K562 (cell line): ENCODE data around the gene PCSK6. TPM values are rescaled to one million over a fixed set of nuclear protein-coding genes. Genes with fewer than 3 reads are reported as not detected.

ENCODE experiments used
- ATF2 ChIP-seq: sonication (generic); formaldehyde crosslinking; IDR thresholded peaks from 2 replicates; pipeline ENCODE4 v1.8.1; 2022; ENCODE audit warnings: missing genetic modification reagents
- CBFA2T3 ChIP-seq: fragments of 450-650 bp; IDR thresholded peaks from 2 replicates; pipeline ENCODE4 v1.6.1; 2017
- DIDO1 ChIP-seq: fragments of 450-650 bp; IDR thresholded peaks from 2 replicates; pipeline ENCODE4 v1.6.1; 2016; ENCODE audit warnings: low read depth, missing biosample characterization, missing genetic modification characterization
- ERF ChIP-seq: fragments of 450-650 bp; formaldehyde crosslinking; IDR thresholded peaks from 2 replicates; pipeline ENCODE4 v1.4.0; 2020; ENCODE audit warnings: mild to moderate bottlenecking, mixed read lengths
- FOXP1 ChIP-seq: sonication (generic); formaldehyde crosslinking; IDR thresholded peaks from 2 replicates; pipeline ENCODE4 v1.8.0; 2022; ENCODE audit warnings: mild to moderate bottlenecking, missing genetic modification reagents
- GABPB1 ChIP-seq: sonication (generic); formaldehyde crosslinking; IDR thresholded peaks from 2 replicates; pipeline ENCODE4 v1.8.0; 2022; ENCODE audit warnings: mild to moderate bottlenecking, missing genetic modification reagents
- HNRNPUL1 ChIP-seq: fragments of 200-400 bp; formaldehyde crosslinking; IDR thresholded peaks from 2 replicates; pipeline ENCODE4 v1.6.1; 2017; ENCODE audit warnings: low read length
- ILF3 ChIP-seq: fragments of 450-650 bp; IDR thresholded peaks from 2 replicates; pipeline ENCODE4 v1.6.1; 2018; ENCODE audit warnings: antibody characterized with exemption, mild to moderate bottlenecking, moderate library complexity, borderline replicate concordance
- KLF6 ChIP-seq: fragments of 250-450 bp; sonication (Bioruptor Pico); IDR thresholded peaks from 2 replicates; pipeline ENCODE4 v1.4.0; 2020; ENCODE audit warnings: mild to moderate bottlenecking, moderate library complexity, borderline replicate concordance
- RBM14 ChIP-seq: fragments of 200-400 bp; formaldehyde crosslinking; IDR thresholded peaks from 2 replicates; pipeline ENCODE4 v1.6.1; 2018; ENCODE audit warnings: low read depth, mild to moderate bottlenecking, low read length, moderate library complexity, borderline replicate concordance; ENCODE audit not compliant: insufficient read depth
- RCOR1 ChIP-seq, 2 experiments: IDR thresholded peaks; 2 replicates each; pipeline ENCODE4 v1.6.1; 2012; ENCODE audit warnings: low read depth in 2 of 2, low read length in 2 of 2, borderline replicate concordance in 1 of 2, improper control_type of control experiment in 1 of 2
- TAF1 ChIP-seq: IDR thresholded peaks from 2 replicates; pipeline ENCODE4 v1.6.1; 2011; ENCODE audit warnings: mild to moderate bottlenecking, low read length, moderate library complexity; ENCODE audit not compliant: insufficient read depth, control insufficient read depth, severe bottlenecking; ENCODE audit errors: extremely low read depth
- polyA plus RNA-seq, 8 experiments: library from polyadenylated mRNA; depleted of rRNA in 4 of 8; stranded (reverse) in 5 of 8; unstranded in 3 of 8; fragments of >200 nt; fragmentation: Nextera tagmentation in 2 of 8; fragmentation: Illumina TruSeq in 1 of 8; extraction: Ambion mirVana in 2 of 8; extraction: Trizol in 1 of 8; gene quantifications; 2 replicates each; pipeline versions ENCODE4 v1.2.1 to v1.2.3, GENCODE V29; 2011 to 2014; ENCODE audit warnings: inconsistent platforms in 1 of 8, missing spikeins in 1 of 8
- total RNA-seq, 7 experiments: library from RNA; depleted of rRNA in 6 of 7; stranded (reverse); fragments of >200 nt in 6 of 7; fragmentation: Illumina TruSeq in 2 of 7; extraction: Trizol in 2 of 7; gene quantifications; 2 replicates each; pipeline versions ENCODE4 v1.2.1 to v1.2.3, GENCODE V29; 2011 to 2021; ENCODE audit warnings: low replicate concordance in 1 of 7
- TF ChIP-seq, protein P1 (sequence below): fragments of 250-450 bp; sonication (Bioruptor Pico); IDR thresholded peaks from 2 replicates; pipeline ENCODE4 v1.4.0; 2020
- TF ChIP-seq, protein P2 (sequence below): fragments of 150-350 bp; conservative IDR thresholded peaks from 2 replicates; pipeline ENCODE4 v1.6.1; 2014; ENCODE audit warnings: low read length
- TF ChIP-seq, protein P3 (sequence below): fragments of 250-450 bp; sonication (Bioruptor Pico); IDR thresholded peaks from 2 replicates; pipeline ENCODE4 v1.8.0; 2022; ENCODE audit warnings: moderate library complexity, mild to moderate bottlenecking, inconsistent platforms

The PCSK6 gene
- total and polyA plus RNA-seq, 9 of the 15 experiments (the other 6 are each of a cell fraction or from before 2014, with no cell fraction given): 2.2 to 32.6 (median 14.5) TPM

- TF ChIP-seq, protein P1, sequence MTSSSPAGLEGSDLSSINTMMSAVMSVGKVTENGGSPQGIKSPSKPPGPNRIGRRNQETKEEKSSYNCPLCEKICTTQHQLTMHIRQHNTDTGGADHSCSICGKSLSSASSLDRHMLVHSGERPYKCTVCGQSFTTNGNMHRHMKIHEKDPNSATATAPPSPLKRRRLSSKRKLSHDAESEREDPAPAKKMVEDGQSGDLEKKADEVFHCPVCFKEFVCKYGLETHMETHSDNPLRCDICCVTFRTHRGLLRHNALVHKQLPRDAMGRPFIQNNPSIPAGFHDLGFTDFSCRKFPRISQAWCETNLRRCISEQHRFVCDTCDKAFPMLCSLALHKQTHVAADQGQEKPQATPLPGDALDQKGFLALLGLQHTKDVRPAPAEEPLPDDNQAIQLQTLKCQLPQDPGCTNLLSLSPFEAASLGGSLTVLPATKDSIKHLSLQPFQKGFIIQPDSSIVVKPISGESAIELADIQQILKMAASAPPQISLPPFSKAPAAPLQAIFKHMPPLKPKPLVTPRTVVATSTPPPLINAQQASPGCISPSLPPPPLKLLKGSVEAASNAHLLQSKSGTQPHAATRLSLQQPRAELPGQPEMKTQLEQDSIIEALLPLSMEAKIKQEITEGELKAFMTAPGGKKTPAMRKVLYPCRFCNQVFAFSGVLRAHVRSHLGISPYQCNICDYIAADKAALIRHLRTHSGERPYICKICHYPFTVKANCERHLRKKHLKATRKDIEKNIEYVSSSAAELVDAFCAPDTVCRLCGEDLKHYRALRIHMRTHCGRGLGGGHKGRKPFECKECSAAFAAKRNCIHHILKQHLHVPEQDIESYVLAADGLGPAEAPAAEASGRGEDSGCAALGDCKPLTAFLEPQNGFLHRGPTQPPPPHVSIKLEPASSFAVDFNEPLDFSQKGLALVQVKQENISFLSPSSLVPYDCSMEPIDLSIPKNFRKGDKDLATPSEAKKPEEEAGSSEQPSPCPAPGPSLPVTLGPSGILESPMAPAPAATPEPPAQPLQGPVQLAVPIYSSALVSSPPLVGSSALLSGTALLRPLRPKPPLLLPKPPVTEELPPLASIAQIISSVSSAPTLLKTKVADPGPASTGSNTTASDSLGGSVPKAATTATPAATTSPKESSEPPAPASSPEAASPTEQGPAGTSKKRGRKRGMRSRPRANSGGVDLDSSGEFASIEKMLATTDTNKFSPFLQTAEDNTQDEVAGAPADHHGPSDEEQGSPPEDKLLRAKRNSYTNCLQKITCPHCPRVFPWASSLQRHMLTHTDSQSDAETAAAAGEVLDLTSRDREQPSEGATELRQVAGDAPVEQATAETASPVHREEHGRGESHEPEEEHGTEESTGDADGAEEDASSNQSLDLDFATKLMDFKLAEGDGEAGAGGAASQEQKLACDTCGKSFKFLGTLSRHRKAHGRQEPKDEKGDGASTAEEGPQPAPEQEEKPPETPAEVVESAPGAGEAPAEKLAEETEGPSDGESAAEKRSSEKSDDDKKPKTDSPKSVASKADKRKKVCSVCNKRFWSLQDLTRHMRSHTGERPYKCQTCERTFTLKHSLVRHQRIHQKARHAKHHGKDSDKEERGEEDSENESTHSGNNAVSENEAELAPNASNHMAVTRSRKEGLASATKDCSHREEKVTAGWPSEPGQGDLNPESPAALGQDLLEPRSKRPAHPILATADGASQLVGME: no peak
- TF ChIP-seq GABPB1 (CRISPR knock-in tag) (peak; percentile 65), DIDO1 (tag) (no peak), ATF2 (no peak), HNRNPUL1 (no peak), FOXP1 (CRISPR knock-in tag) (no peak), ILF3 (peak; percentile 81; the same call in 1 of the 2 replicates), ERF (0 out of 2 replicates have a peak, but pooled peaks have one; percentile 50), RBM14 (no peak), CBFA2T3 (no peak), KLF6 (CRISPR knock-in tag) (no peak), RCOR1 (IDR thresholded peaks at IDR 0.05; ENCODE audit: borderline replicate concordance in 1 of 2, low read depth in 2 of 2, low read length in 2 of 2) (peak in 1 of 2 experiments; percentile 32; a peak in 1 of 4 replicates), TAF1 (peak; percentile 47)
- TF ChIP-seq, protein P2, sequence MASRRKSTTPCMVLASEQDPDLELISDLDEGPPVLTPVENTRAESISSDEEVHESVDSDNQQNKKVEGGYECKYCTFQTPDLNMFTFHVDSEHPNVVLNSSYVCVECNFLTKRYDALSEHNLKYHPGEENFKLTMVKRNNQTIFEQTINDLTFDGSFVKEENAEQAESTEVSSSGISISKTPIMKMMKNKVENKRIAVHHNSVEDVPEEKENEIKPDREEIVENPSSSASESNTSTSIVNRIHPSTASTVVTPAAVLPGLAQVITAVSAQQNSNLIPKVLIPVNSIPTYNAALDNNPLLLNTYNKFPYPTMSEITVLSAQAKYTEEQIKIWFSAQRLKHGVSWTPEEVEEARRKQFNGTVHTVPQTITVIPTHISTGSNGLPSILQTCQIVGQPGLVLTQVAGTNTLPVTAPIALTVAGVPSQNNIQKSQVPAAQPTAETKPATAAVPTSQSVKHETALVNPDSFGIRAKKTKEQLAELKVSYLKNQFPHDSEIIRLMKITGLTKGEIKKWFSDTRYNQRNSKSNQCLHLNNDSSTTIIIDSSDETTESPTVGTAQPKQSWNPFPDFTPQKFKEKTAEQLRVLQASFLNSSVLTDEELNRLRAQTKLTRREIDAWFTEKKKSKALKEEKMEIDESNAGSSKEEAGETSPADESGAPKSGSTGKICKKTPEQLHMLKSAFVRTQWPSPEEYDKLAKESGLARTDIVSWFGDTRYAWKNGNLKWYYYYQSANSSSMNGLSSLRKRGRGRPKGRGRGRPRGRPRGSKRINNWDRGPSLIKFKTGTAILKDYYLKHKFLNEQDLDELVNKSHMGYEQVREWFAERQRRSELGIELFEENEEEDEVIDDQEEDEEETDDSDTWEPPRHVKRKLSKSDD: no peak
- TF ChIP-seq, protein P3, sequence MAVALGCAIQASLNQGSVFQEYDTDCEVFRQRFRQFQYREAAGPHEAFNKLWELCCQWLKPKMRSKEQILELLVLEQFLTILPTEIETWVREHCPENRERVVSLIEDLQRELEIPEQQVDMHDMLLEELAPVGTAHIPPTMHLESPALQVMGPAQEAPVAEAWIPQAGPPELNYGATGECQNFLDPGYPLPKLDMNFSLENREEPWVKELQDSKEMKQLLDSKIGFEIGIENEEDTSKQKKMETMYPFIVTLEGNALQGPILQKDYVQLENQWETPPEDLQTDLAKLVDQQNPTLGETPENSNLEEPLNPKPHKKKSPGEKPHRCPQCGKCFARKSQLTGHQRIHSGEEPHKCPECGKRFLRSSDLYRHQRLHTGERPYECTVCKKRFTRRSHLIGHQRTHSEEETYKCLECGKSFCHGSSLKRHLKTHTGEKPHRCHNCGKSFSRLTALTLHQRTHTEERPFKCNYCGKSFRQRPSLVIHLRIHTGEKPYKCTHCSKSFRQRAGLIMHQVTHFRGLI (CRISPR knock-in tag): no peak
Measured at GRCh38 chr15:101277038-101277822, 212.3 kb downstream of the PCSK6 start, which contains the start of gene SELENOS (continued).
